Posterior vena cava (tissue), 2 donors: ENCODE measurements around the gene IPO5. TPM values are rescaled to one million over a fixed set of nuclear protein-coding genes. Genes with fewer than 3 reads are reported as not detected.

Experiments
- DNase-seq: peaks from one replicate; pipeline ENCODE4 v3.0.0-alpha.2; 2020; ENCODE audit warnings: low spot score
- intact Hi-C, 2 donors: fragments of 100-400 bp; cut with DNase I; formaldehyde crosslinking; loops; one replicate each; pipeline versions ENCODE4 v1.14.1 to v1.14.2; 2022 to 2023
- long read RNA-seq, 2 donors: library from polyadenylated mRNA; unstranded; transcript quantifications; one replicate each; pipeline ENCODE4 v2.0.0, GENCODE V29; 2020 to 2021
- total RNA-seq, 2 donors: library from RNA; stranded (reverse); fragmentation: NEBNext Ultra II Directional; extraction: Animal tissue kit (Norgen Biotek cat#: 25700); gene quantifications; one replicate each; pipeline ENCODE4 v1.2.1, GENCODE V29; 2021
- donor health status: DM: yes; HTN: yes; CAD: no.
- donor health status: DM: yes; HTN: yes; CAD: no.

Gene IPO5
- 100 to 1,000 TPM; 130 to 180 TPM for total RNA-seq
- long read RNA-seq, donor 1, transcript IPO5-222 (26 exons, 3,419 nt): major isoform, 20 of 41 reads
- long read RNA-seq, donor 1, partial matches to known transcripts: 18 of 41 reads
- long read RNA-seq, donor 1, other reads (novel, unspliced or antisense): 3 of 41 reads
- long read RNA-seq, donor 2, transcript IPO5-222 (26 exons, 3,419 nt): major isoform, 6 of 44 reads
- long read RNA-seq, donor 2, partial matches to known transcripts: 36 of 44 reads
- long read RNA-seq, donor 2, other reads (novel, unspliced or antisense): 2 of 44 reads

- intact Hi-C loops: no loop called here
These were observed at the start of gene IPO5 for GRCh38 chr13:97953376-97953970. TSS of gene IPO5 (plus strand) at chr13:97953675. CDS start at chr13:97976697, 23,022 bp downstream.

GRCh38 chr13:97904059-97904458 lies 49.4 kb upstream of the IPO5 start:
- DNase-seq: no peak
- intact Hi-C loops: no loop called here

More at GRCh38 chr13:97953376-97953970, at the start of gene IPO5:
- DNase-seq: no peak

DNA sequence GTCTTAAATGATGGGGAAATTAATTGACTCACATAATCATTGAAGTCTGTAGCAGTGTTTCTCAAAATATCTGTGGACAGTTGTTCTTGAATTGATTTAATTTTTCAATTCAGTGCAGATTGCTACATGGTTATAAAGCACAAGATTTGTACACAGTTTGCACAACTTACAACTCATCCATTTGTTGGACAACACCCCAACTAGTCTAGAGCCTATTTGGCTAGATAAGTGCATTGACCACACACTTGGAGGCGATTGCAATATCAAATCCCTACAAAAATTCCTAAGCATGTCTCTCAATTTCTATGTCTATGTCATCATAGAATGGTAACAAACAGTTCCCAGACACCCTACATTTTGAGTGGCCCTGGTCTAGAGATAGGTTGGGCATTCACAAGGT lies 48.0 kb upstream of the IPO5 start:
- intact Hi-C loops: no loop called here
- DNase-seq: no peak

DNA sequence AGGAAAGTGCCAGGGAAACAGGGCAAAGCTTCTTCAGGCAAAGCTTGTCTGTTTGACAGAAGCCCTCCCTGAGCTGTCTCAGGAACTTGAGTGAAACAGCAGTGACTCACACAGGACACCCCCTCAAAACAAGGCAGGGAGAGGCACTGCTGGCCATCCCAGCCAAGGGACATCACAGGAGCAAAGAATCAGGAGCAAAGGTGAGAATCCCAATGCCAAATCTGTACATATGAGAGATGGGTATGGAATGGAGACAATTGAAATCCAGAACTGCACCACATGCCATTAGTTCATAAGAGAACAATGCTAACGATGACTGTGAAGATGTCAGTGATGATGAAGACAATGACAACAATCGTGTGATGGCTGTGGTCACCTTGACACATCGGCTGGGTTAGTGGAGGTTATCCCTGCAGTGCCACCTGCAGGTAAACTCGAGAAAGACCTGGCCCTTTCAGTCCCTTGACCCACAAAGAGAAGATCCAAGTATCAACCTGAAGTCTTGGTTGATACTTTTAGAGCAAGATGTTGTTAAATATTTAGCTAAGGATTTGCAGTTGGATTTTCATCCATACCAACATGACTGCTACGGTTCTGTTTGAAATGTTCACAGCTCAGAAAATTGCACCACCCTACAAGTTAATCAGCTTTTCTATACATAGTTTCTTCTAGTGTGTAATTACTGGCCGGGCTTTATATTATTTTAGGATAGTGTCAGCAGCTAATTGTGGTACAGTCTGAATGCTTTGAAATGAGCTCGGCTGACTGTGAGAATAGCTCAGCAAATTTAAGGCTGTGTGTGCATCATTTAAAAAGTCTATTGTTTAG lies 42.0 kb upstream of the IPO5 start:
- intact Hi-C loops: no loop called here
- DNase-seq: no peak

- no peak for DNase-seq
- intact Hi-C loops: no loop called here
These were observed 41.3 kb upstream of the IPO5 start for GRCh38 chr13:97912139-97912535.

- intact Hi-C loops: no loop called here
- no peak for DNase-seq
These were observed 40.3 kb upstream of the IPO5 start for GRCh38 chr13:97913206-97913605.

DNA sequence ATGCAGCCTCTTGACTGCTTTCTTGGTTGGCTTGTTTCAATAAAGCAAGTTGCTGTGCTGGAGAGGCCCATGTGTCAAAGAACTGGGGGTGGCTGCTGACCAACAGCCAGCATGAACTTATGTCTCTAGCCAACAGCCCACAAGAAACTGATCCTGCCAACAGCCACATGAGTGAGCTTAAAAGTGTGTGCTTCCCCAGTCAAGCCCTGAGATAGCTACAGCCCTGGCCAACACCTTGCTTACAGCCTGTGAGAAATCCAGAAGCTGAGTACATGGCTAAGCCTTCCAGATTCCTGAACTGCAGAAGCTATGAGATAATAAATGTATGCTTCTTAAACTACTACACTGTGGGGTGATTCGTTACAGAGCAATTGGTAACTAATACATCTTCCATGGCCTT lies 38.9 kb upstream of the IPO5 start:
- no peak for DNase-seq
- intact Hi-C loops: no loop called here

DNA sequence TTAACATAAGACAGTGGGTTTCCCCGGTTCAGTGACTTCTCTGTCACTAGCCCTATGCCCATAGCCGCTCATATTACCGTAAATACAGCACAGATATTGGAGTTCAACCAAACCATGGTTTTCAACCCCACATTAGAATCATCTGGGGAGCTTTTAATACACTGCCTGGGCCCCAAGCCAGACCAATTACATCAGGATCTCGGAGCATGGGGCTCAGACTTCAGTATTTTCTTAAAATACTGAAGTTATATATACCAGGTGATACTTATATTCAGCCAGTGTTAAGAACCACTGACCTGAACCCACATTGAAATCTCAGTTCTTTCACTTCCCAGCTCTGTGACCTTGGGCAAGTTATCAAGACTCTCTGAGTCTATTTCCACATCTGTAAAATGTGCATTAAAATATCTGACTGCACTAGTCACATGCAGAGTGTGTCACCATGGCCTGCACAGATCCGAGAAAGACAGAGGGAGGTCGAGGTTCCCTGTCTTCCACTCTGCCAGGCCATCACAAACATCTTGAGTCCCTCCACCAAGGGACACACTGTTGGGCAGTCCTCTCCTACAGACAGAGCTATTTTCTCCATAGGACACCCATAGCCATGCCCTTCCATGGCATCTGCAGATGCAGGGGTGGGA lies 32.2 kb upstream of the IPO5 start:
- no peak for DNase-seq
- intact Hi-C loops: no loop called here

DNA sequence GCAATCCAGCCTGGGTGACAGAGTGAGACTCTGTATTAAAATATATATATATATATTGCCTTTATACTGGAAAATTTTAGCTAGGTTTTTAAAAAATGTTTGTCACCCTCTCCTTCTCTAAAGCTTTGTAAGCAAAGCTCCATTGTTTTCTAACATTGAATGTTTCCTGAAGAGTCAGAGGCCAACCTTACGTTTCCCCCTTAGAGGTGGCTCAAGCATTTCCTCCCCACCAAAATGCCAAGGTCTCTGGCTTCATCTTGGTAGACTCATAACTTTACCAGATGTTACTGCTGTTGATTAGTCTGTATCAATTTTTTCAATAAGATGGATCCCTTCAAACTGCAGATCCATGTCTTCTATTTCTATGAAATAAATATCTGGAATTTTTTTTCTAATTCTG lies 25.2 kb upstream of the IPO5 start:
- intact Hi-C loops: no loop called here
- no peak for DNase-seq

DNA sequence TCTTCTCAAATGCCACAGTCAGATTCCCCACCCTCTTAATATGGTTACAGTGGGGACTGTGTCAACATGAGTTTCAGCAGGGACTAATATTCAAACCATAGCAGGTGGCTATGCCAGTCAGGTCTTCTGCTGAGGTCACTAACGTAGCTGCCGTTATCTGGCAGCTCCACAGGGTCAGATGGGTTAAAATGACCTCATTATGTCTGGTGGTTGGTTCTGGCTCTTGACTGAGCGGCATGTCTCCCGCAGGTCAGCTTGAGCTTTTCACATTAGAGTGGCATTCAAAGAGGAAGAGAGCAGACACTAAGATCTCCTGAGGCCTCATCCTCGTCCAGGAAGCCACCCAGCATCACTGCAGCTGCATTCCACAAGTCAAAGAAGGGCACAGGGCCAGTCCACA lies 21.4 kb upstream of the IPO5 start:
- intact Hi-C loops: no loop called here
- DNase-seq: no peak

GRCh38 chr13:97932647-97933046 lies 20.8 kb upstream of the IPO5 start:
- no peak for DNase-seq
- intact Hi-C loops: no loop called here

DNA sequence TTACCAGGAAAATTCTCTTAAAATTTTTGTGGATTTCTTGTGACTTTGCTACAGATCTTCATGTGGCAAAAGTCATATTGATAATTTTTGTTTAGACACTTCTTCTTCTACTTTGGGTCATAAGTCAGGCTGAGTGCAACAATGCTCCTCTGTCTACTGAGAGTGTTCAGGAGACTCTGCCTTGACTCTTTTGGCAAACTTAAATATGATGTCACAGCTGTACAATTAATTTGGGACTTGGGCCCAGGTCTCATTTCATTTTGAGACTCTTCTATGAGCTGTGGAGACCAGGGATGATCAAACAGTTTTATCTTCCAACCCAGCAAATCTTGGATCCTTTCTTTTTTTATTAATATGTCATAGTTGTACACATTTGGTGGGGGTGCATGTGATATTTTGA lies 19.7 kb upstream of the IPO5 start:
- intact Hi-C loops: no loop called here
- DNase-seq: no peak

GRCh38 chr13:97934590-97934989 lies 18.9 kb upstream of the IPO5 start:
- DNase-seq: no peak
- intact Hi-C loops: no loop called here

DNA sequence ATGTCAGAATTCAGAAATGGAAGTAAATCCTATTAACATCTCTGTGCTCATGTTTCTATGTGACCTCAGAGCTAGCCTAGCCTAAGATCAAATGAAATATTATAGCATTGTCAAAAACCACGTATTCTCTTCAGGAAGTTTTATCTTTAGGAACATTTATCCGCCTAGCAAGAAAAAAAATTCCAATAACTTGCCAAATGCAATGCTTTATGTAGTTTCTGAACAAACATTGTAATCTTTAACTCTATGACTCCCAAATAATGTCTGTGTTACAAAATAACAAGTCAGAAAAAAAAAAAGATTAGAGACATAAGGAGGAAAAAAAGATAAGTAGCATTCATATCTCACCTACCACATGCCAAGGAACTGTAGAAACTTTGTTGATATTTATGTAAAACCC lies 18.4 kb upstream of the IPO5 start:
- intact Hi-C loops: no loop called here
- DNase-seq: no peak

GRCh38 chr13:97936036-97936435 lies 17.4 kb upstream of the IPO5 start:
- intact Hi-C loops: no loop called here
- no peak for DNase-seq

- intact Hi-C loops: no loop called here
- no peak for DNase-seq
These were observed 14.6 kb upstream of the IPO5 start for GRCh38 chr13:97938706-97939475.

GRCh38 chr13:97944396-97945029 lies 9.0 kb upstream of the IPO5 start:
- no peak for DNase-seq
- intact Hi-C loops: no loop called here

DNA sequence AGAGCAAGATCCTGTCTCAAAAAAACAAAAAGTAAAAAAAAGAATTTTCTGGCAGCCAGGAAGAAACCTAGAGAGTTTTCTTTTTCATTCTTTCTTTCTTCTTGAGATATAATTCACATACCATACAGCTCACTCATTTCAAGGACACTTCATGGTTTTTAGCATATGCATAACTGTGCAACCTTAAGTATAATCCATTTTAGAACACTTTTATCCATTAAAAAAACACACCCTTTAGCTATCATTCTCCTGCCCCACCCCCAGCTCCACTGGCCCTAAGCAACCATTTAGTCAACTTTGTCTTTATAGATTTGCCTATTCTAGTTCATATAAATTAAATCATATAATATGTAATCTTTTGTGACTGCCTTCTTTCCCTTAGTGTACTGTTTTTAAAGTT lies 8.1 kb upstream of the IPO5 start:
- no peak for DNase-seq
- intact Hi-C loops: no loop called here
